Large intestine (tissue), 3 donors: ENCODE data around the gene MTMR3. TPM values are rescaled to one million over a fixed set of nuclear protein-coding genes. Genes with fewer than 3 reads are reported as not detected.

Experiments
- DNase-seq, 2 donors: peaks; one replicate each; pipeline versions ENCODE4 v3.0.0 to v3.0.0-alpha.2; 2013
- H3K27ac ChIP-seq: one replicate; pipeline ENCODE4 v1.5.1; 2013; ENCODE audit warnings: low read length
- H3K27me3 ChIP-seq: 2 replicates; pipeline ENCODE4 v1.6.1; 2013; ENCODE audit warnings: low read length; ENCODE audit not compliant: control insufficient read depth, insufficient read depth
- H3K36me3 ChIP-seq: 2 replicates; pipeline ENCODE4 v1.6.1; 2013; ENCODE audit warnings: low read length; ENCODE audit not compliant: control insufficient read depth, insufficient read depth
- H3K4me1 ChIP-seq: one replicate; pipeline ENCODE4 v1.6.1; 2013; ENCODE audit warnings: low read length; ENCODE audit not compliant: control insufficient read depth, insufficient read depth
- H3K4me3 ChIP-seq: one replicate; pipeline ENCODE4 v1.5.1; 2013; ENCODE audit warnings: low read length
- H3K9me3 ChIP-seq: one replicate; pipeline ENCODE4 v1.6.1; 2013; ENCODE audit warnings: mild to moderate bottlenecking, low read depth, low read length, moderate library complexity; ENCODE audit not compliant: control insufficient read depth
- WGBS: methylation state at CpG from one replicate; pipeline ENCODE4 v1.1.5; 2013; ENCODE audit warnings: low lambda C conversion rate; ENCODE audit not compliant: insufficient coverage; 5-methylcytosine and 5-hydroxymethylcytosine counted together
- polyA plus RNA-seq: library from polyadenylated mRNA; unstranded; fragments of 120-200 nt; gene quantifications from one replicate; pipeline ENCODE4 v1.2.1, GENCODE V29; 2013

Gene MTMR3
- polyA plus RNA-seq, 1 donor, result 32.2 TPM

GRCh38 chr22:30023099-30023660, 140.2 kb downstream of the MTMR3 start:
- Histone ChIP-seq H3K36me3 (peaks cover 87% of the 10 kb centered on the region), H3K4me1 (no peaks in the 10 kb centered on the region), H3K4me3 (no peak overlapping the region), H3K27me3 (no peaks in the 10 kb centered on the region), H3K9me3 (no peaks in the 10 kb centered on the region), H3K27ac (no peak overlapping the region)
- DNase-seq, result no peak
- no CpG with 5 or more reads among the region's 4 CpGs for WGBS

GRCh38 chr22:30024231-30024630, 141.3 kb downstream of the MTMR3 start:
- Histone ChIP-seq H3K4me3 (no peak overlapping the region), H3K9me3 (no peaks in the 10 kb centered on the region), H3K27ac (no peak overlapping the region), H3K4me1 (no peaks in the 10 kb centered on the region), H3K27me3 (no peaks in the 10 kb centered on the region), H3K36me3 (peaks cover 89% of the 10 kb centered on the region)
- no CpG with 5 or more reads among the region's 5 CpGs for WGBS
- DNase-seq, result no peak

GRCh38 chr22:30025221-30025620, 142.2 kb downstream of the MTMR3 start:
- peaks cover 79% of the 10 kb centered on the region for H3K36me3 ChIP-seq
- H3K4me3 ChIP-seq, result no peak overlapping the region
- WGBS, result no CpG with 5 or more reads among the region's 3 CpGs
- no peak for DNase-seq
- no peaks in the 10 kb centered on the region for H3K27me3 ChIP-seq
- no peaks in the 10 kb centered on the region for H3K9me3 ChIP-seq
- no peak overlapping the region for H3K27ac ChIP-seq
- no peaks in the 10 kb centered on the region for H3K4me1 ChIP-seq

- H3K4me1 ChIP-seq, result no peaks in the 10 kb centered on the region
- no CpG with 5 or more reads among the region's 2 CpGs for WGBS
- peaks cover 65% of the 10 kb centered on the region for H3K36me3 ChIP-seq
These were observed 143.8 kb downstream of the MTMR3 start for GRCh38 chr22:30026756-30027155.

GRCh38 chr22:30027169-30027568, 144.2 kb downstream of the MTMR3 start:
- Histone ChIP-seq H3K4me1 (no peaks in the 10 kb centered on the region), H3K4me3 (no peak overlapping the region), H3K36me3 (peaks cover 61% of the 10 kb centered on the region), H3K9me3 (no peaks in the 10 kb centered on the region), H3K27ac (no peak overlapping the region), H3K27me3 (no peaks in the 10 kb centered on the region)
- DNase-seq, result peak; percentile 62 to 73
- WGBS, result no CpG with 5 or more reads among the region's 4 CpGs

More at GRCh38 chr22:30026756-30027155, 143.8 kb downstream of the MTMR3 start:
- H3K27ac ChIP-seq, result no peak overlapping the region
- no peaks in the 10 kb centered on the region for H3K9me3 ChIP-seq
- no peaks in the 10 kb centered on the region for H3K27me3 ChIP-seq
- H3K4me3 ChIP-seq, result no peak overlapping the region
- no peak for DNase-seq

GRCh38 chr22:30027791-30028190, 144.8 kb downstream of the MTMR3 start:
- Histone ChIP-seq H3K27me3 (no peaks in the 10 kb centered on the region), H3K36me3 (peaks cover 56% of the 10 kb centered on the region), H3K9me3 (no peaks in the 10 kb centered on the region), H3K27ac (no peak overlapping the region), H3K4me3 (no peak overlapping the region), H3K4me1 (no peaks in the 10 kb centered on the region)
- DNase-seq, result no peak
- no CpG with 5 or more reads among the region's 4 CpGs for WGBS

GRCh38 chr22:30028731-30029130, 145.8 kb downstream of the MTMR3 start:
- DNase-seq, result no peak
- Histone ChIP-seq H3K36me3 (peaks cover 50% of the 10 kb centered on the region), H3K9me3 (no peaks in the 10 kb centered on the region), H3K4me3 (no peak overlapping the region), H3K4me1 (no peaks in the 10 kb centered on the region), H3K27ac (no peak overlapping the region), H3K27me3 (no peaks in the 10 kb centered on the region)
- WGBS, result 80% methylated on average over 2 of the region's 6 CpGs

- no peak overlapping the region for H3K27ac ChIP-seq
- H3K36me3 ChIP-seq, result peaks cover 48% of the 10 kb centered on the region
- no peak for DNase-seq
- no peaks in the 10 kb centered on the region for H3K9me3 ChIP-seq
- H3K27me3 ChIP-seq, result no peaks in the 10 kb centered on the region
- H3K4me1 ChIP-seq, result no peaks in the 10 kb centered on the region
- H3K4me3 ChIP-seq, result no peak overlapping the region
These were observed 146.5 kb downstream of the MTMR3 start for GRCh38 chr22:30029512-30029911.

- no peak overlapping the region for H3K27ac ChIP-seq
- DNase-seq, result no peak
- no peaks in the 10 kb centered on the region for H3K4me1 ChIP-seq
- no peaks in the 10 kb centered on the region for H3K9me3 ChIP-seq
- H3K36me3 ChIP-seq, result peaks cover 40% of the 10 kb centered on the region
- no peaks in the 10 kb centered on the region for H3K27me3 ChIP-seq
- no peak overlapping the region for H3K4me3 ChIP-seq
- WGBS, result no CpG with 5 or more reads among the region's 5 CpGs
These were observed 147.4 kb downstream of the MTMR3 start for GRCh38 chr22:30030329-30030728.

GRCh38 chr22:30031328-30031727, 148.4 kb downstream of the MTMR3 start:
- WGBS, result 100% methylated on average over 1 of the region's 3 CpGs

GRCh38 chr22:30031764-30032455, 148.9 kb downstream of the MTMR3 start:
- H3K9me3 ChIP-seq, result no peaks in the 10 kb centered on the region
- DNase-seq, result no peak
- H3K27ac ChIP-seq, result no peak overlapping the region
- no peaks in the 10 kb centered on the region for H3K27me3 ChIP-seq
- peaks cover 24% of the 10 kb centered on the region for H3K36me3 ChIP-seq
- no peaks in the 10 kb centered on the region for H3K4me1 ChIP-seq
- no CpG with 5 or more reads among the region's 2 CpGs for WGBS
- H3K4me3 ChIP-seq, result no peak overlapping the region

More at GRCh38 chr22:30031328-30031727, 148.4 kb downstream of the MTMR3 start:
- Histone ChIP-seq H3K4me1 (no peaks in the 10 kb centered on the region), H3K27me3 (no peaks in the 10 kb centered on the region), H3K27ac (no peak overlapping the region), H3K36me3 (peaks cover 30% of the 10 kb centered on the region), H3K4me3 (no peak overlapping the region), H3K9me3 (no peaks in the 10 kb centered on the region)
- no peak for DNase-seq
